Stimulated activated CD8-positive, alpha-beta memory T cell treated with anti-CD3 and anti-CD28 coated beads, Interleukin-15, amount 100 ng/mL, for 24 hours (primary cell): Measurements from ENCODE around the gene AKNA.

Source experiments
- DNase-seq: peaks from one replicate; pipeline ENCODE4 v3.0.0-alpha.2; 2020; ENCODE audit warnings: low read depth

Gene AKNA

GRCh38 chr9:114373960-114374730, 13.6 kb downstream of the AKNA start:
- DNase-seq, result no peak

GRCh38 chr9:114372921-114373448, 14.8 kb downstream of the AKNA start:
- peak; percentile 44 for DNase-seq

- DNase-seq, result no peak
These were observed 15.5 kb downstream of the AKNA start for GRCh38 chr9:114371973-114372917.

- no peak for DNase-seq
These were observed 16.3 kb downstream of the AKNA start for GRCh38 chr9:114371343-114371944.

GRCh38 chr9:114370968-114371320, 16.8 kb downstream of the AKNA start:
- DNase-seq, result no peak

GRCh38 chr9:114370251-114370967, 17.4 kb downstream of the AKNA start:
- no peak for DNase-seq

- no peak for DNase-seq
These were observed 18.3 kb downstream of the AKNA start for GRCh38 chr9:114369216-114370130.

- no peak for DNase-seq
These were observed 19.8 kb downstream of the AKNA start for GRCh38 chr9:114367772-114368569.

GRCh38 chr9:114367366-114367765, 20.4 kb downstream of the AKNA start:
- no peak for DNase-seq

- no peak for DNase-seq
These were observed 21.3 kb downstream of the AKNA start for GRCh38 chr9:114366334-114367128.

GRCh38 chr9:114365194-114365593, 22.6 kb downstream of the AKNA start:
- no peak for DNase-seq

GRCh38 chr9:114364134-114365041, 23.4 kb downstream of the AKNA start:
- DNase-seq, result no peak

- no peak for DNase-seq
These were observed 24.4 kb downstream of the AKNA start for GRCh38 chr9:114363424-114363823.

GRCh38 chr9:114362394-114362793, 25.4 kb downstream of the AKNA start:
- DNase-seq, result no peak

GRCh38 chr9:114361542-114361941, 26.2 kb downstream of the AKNA start:
- DNase-seq, result no peak

GRCh38 chr9:114359801-114360200, 28.0 kb downstream of the AKNA start:
- DNase-seq, result no peak

- DNase-seq, result no peak
These were observed 29.9 kb downstream of the AKNA start for GRCh38 chr9:114357911-114358328.

GRCh38 chr9:114357360-114357759, 30.4 kb downstream of the AKNA start:
- no peak for DNase-seq
